A549 (cell line): ENCODE measurements around the gene NR2F1. TPM values are rescaled to one million over a fixed set of nuclear protein-coding genes. Genes with fewer than 3 reads are reported as not detected.

Experiments used
- ATAC-seq, 2 experiments: fragments of 200-7000 bp in 1 of 2; fragments of >200 bp in 1 of 2; cut with Nextera tagmentation in 1 of 2; cut with Tn5 transposase in 1 of 2; 3 replicates each; pipeline versions ENCODE4 v1.8.0 to v1.9.1; 2018 to 2020; ENCODE audit warnings: mild to moderate bottlenecking in 1 of 2, moderate library complexity in 1 of 2
- CTCF ChIA-PET: fragments of 300-600 bp; sonication (Branson Sonifier 250); formaldehyde crosslinking; extraction: SDS; loops from one replicate; lab custom pipeline; 2021; ENCODE audit warnings: antibody characterized with exemption, inconsistent platforms; lab: Yijun Ruan, JAX
- POLR2A ChIA-PET: fragments of 350-600 bp; formaldehyde crosslinking; extraction: SDS; loops from one replicate; lab custom pipeline; 2021; ENCODE audit warnings: antibody characterized with exemption, inconsistent platforms; lab: Yijun Ruan, JAX
- DNase-seq, 2 experiments: peaks; one replicate each; pipeline versions ENCODE4 v3.0.0 to v3.0.0-alpha.2; 2011 to 2016; ENCODE audit warnings: low read depth in 1 of 2, low spot score in 1 of 2
- FAIRE-seq: peaks from 2 replicates; lab custom pipeline; 2011; peaks lifted over from hg19 to GRCh38; lab: Jason Lieb, UNC
- H3K27ac ChIP-seq, 2 experiments: fragments of >200 bp; sonication (Bioruptor Twin); formaldehyde crosslinking; 3 replicates each; pipeline ENCODE4 v1.5.1; 2016 to 2017
- H3K4me1 ChIP-seq: fragments of >200 bp; sonication (Bioruptor Twin); formaldehyde crosslinking; 3 replicates; pipeline ENCODE4 v1.6.1; 2016
- H3K4me2 ChIP-seq: fragments of >200 bp; sonication (Bioruptor Twin); formaldehyde crosslinking; 3 replicates; pipeline ENCODE4 v1.6.1; 2016
- H3K4me3 ChIP-seq: fragments of >200 bp; sonication (Bioruptor Twin); formaldehyde crosslinking; 3 replicates; pipeline ENCODE4 v1.5.1; 2016
- H3K9me3 ChIP-seq: fragments of >200 bp; sonication (Bioruptor Twin); formaldehyde crosslinking; 3 replicates; pipeline ENCODE4 v1.6.1; 2016
- BHLHE40 ChIP-seq: IDR thresholded peaks from 2 replicates; pipeline ENCODE4 v1.6.1; 2012; ENCODE audit warnings: low read depth, low read length, inconsistent platforms
- CBX2 ChIP-seq: fragments of 200-600 bp; sonication (generic); IDR thresholded peaks from 2 replicates; pipeline ENCODE4 v1.6.1; 2016; ENCODE audit warnings: low read depth, mild to moderate bottlenecking, borderline replicate concordance
- CBX8 ChIP-seq: fragments of 200-600 bp; sonication (generic); IDR thresholded peaks from 2 replicates; pipeline ENCODE4 v1.6.1; 2016
- CHD2 ChIP-seq: fragments of 150-350 bp; IDR thresholded peaks from 2 replicates; pipeline ENCODE4 v1.6.1; 2014; ENCODE audit warnings: low read length; ENCODE audit not compliant: partially characterized antibody
- EHF ChIP-seq: fragments of 250-450 bp; sonication (Bioruptor Pico); IDR thresholded peaks from 2 replicates; pipeline ENCODE4 v1.5.0; 2020; ENCODE audit warnings: mild to moderate bottlenecking
- EHMT2 ChIP-seq: fragments of 200-600 bp; sonication (generic); IDR thresholded peaks from 2 replicates; pipeline ENCODE4 v1.6.1; 2016; ENCODE audit warnings: antibody characterized with exemption, low read depth, mild to moderate bottlenecking, moderate library complexity
- ELK1 ChIP-seq: fragments of 150-350 bp; IDR thresholded peaks from 2 replicates; pipeline ENCODE4 v1.6.1; 2014; ENCODE audit warnings: low read depth, mild to moderate bottlenecking, low read length
- ESRRA ChIP-seq: fragments of 150-350 bp; IDR thresholded peaks from 2 replicates; pipeline ENCODE4 v1.6.1; 2014; ENCODE audit warnings: mild to moderate bottlenecking, low read length, borderline replicate concordance
- FOXS1 ChIP-seq: fragments of 250-450 bp; sonication (Bioruptor Pico); IDR thresholded peaks from 2 replicates; pipeline ENCODE4 v1.5.0; 2020; ENCODE audit warnings: mild to moderate bottlenecking, moderate library complexity
- GATA3 ChIP-seq: IDR thresholded peaks from 2 replicates; pipeline ENCODE4 v1.6.1; 2012; ENCODE audit warnings: borderline replicate concordance
- HES2 ChIP-seq: fragments of >200 bp; sonication (Bioruptor Twin); formaldehyde crosslinking; IDR thresholded peaks from 2 replicates; pipeline ENCODE4 v1.6.1; 2016
- HEYL ChIP-seq: fragments of 250-450 bp; sonication (Bioruptor Pico); IDR thresholded peaks from 2 replicates; pipeline ENCODE4 v1.8.0; 2021; ENCODE audit warnings: mild to moderate bottlenecking, moderate library complexity
- HOXB13 ChIP-seq: fragments of 250-450 bp; sonication (Bioruptor Pico); IDR thresholded peaks from 2 replicates; pipeline ENCODE4 v1.5.0; 2020; ENCODE audit warnings: low read depth, mild to moderate bottlenecking, moderate library complexity
- JUN ChIP-seq, 2 experiments: fragments of >200 bp; sonication (Bioruptor Twin); formaldehyde crosslinking; IDR thresholded peaks; 2 replicates in 1 of 2; 3 replicates in 1 of 2; pipeline ENCODE4 v1.6.1; 2016 to 2017
- JUNB ChIP-seq: fragments of >200 bp; sonication (Bioruptor Twin); formaldehyde crosslinking; IDR thresholded peaks from 2 replicates; pipeline ENCODE4 v1.6.1; 2016
- MAZ ChIP-seq: fragments of 150-350 bp; IDR thresholded peaks from 2 replicates; pipeline ENCODE4 v1.6.1; 2014; ENCODE audit warnings: antibody characterized with exemption, low read depth, low read length, borderline replicate concordance
- MYC ChIP-seq: IDR thresholded peaks from 2 replicates; pipeline ENCODE4 v1.6.1; 2012; ENCODE audit warnings: mild to moderate bottlenecking, inconsistent platforms, low read length, improper control_type of control experiment, borderline replicate concordance
- RARB ChIP-seq: fragments of 250-450 bp; sonication (Bioruptor Pico); IDR thresholded peaks from 2 replicates; pipeline ENCODE4 v1.8.0; 2021; ENCODE audit warnings: mild to moderate bottlenecking, moderate library complexity
- RCOR1 ChIP-seq: fragments of 150-350 bp; IDR thresholded peaks from 2 replicates; pipeline ENCODE4 v1.6.1; 2014; ENCODE audit warnings: antibody characterized with exemption, low read length, low read depth
- RFX5 ChIP-seq: fragments of 450-650 bp; IDR thresholded peaks from 2 replicates; pipeline ENCODE4 v1.7.1; 2014; ENCODE audit warnings: antibody characterized with exemption, mild to moderate bottlenecking, moderate library complexity
- WGBS: methylation state at CpG from one replicate; pipeline ENCODE4 v1.1.6; 2017; ENCODE audit errors: missing lambda C conversion rate; 5-methylcytosine and 5-hydroxymethylcytosine counted together
- polyA plus RNA-seq, 4 experiments: library from polyadenylated mRNA; depleted of rRNA in 3 of 4; stranded (reverse); fragments of >200 nt; fragmentation: RNase III in 1 of 4; extraction: RNeasy Plus Mini Kit Qiagen cat#74134 plus additional on column Dnase treatment in 1 of 4; gene quantifications; 2 replicates in 3 of 4; 3 replicates in 1 of 4; pipeline ENCODE4 v1.2.3, GENCODE V29; 2011 to 2017
- TF ChIP-seq, protein P1 (sequence below): IDR thresholded peaks from 2 replicates; pipeline ENCODE4 v1.6.1; 2012
- TF ChIP-seq, protein P2 (sequence below): IDR thresholded peaks from 2 replicates; pipeline ENCODE4 v1.6.1; 2012; ENCODE audit warnings: low read depth, borderline replicate concordance

Gene NR2F1
- polyA plus RNA-seq, 2 of the 4 experiments (the other 2 are of a cell fraction): 5.0 to 5.2 TPM

- no peak for TF ChIP-seq ESRRA
- no peak for TF ChIP-seq MAZ
- TF ChIP-seq HEYL (CRISPR knock-in tag): no peak
- TF ChIP-seq RFX5: no peak
- TF ChIP-seq ELK1: no peak
- TF ChIP-seq, protein P1, sequence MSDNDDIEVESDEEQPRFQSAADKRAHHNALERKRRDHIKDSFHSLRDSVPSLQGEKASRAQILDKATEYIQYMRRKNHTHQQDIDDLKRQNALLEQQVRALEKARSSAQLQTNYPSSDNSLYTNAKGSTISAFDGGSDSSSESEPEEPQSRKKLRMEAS: no peak
- no peak for TF ChIP-seq GATA3
- TF ChIP-seq CHD2: no peak
- no peak for TF ChIP-seq JUNB
- no peak for TF ChIP-seq HES2
- no peak for TF ChIP-seq HOXB13 (CRISPR knock-in tag)
- no peak for TF ChIP-seq RARB (CRISPR knock-in tag)
- no peak for TF ChIP-seq CBX8
- no peak for TF ChIP-seq RCOR1
- TF ChIP-seq BHLHE40: no peak
- no peak for TF ChIP-seq EHF (CRISPR knock-in tag)
- no peak overlapping the region for H3K27ac ChIP-seq
- no peak overlapping the region for H3K4me3 ChIP-seq
- CTCF ChIA-PET: interaction anchor here (1.4 kb wide), 1 partner anchor 19 kb away, joined by 3 read pairs; no protein-coding TSS in a partner anchor
- ATAC-seq: no peak
- H3K4me2 ChIP-seq: no peak overlapping the region
- peaks cover 8% of the 10 kb centered on the region; the same call in 2 of the 3 replicates for H3K4me1 ChIP-seq
- no peak for DNase-seq
- H3K9me3 ChIP-seq: no peaks in the 10 kb centered on the region
- WGBS: 83% methylated on average over 8 of the region's 8 CpGs
- FAIRE-seq: no peak
- POLR2A ChIA-PET: no interaction called here
Observed at GRCh38 chr5:93603078-93603792, 20.2 kb downstream of the NR2F1 start.

DNA sequence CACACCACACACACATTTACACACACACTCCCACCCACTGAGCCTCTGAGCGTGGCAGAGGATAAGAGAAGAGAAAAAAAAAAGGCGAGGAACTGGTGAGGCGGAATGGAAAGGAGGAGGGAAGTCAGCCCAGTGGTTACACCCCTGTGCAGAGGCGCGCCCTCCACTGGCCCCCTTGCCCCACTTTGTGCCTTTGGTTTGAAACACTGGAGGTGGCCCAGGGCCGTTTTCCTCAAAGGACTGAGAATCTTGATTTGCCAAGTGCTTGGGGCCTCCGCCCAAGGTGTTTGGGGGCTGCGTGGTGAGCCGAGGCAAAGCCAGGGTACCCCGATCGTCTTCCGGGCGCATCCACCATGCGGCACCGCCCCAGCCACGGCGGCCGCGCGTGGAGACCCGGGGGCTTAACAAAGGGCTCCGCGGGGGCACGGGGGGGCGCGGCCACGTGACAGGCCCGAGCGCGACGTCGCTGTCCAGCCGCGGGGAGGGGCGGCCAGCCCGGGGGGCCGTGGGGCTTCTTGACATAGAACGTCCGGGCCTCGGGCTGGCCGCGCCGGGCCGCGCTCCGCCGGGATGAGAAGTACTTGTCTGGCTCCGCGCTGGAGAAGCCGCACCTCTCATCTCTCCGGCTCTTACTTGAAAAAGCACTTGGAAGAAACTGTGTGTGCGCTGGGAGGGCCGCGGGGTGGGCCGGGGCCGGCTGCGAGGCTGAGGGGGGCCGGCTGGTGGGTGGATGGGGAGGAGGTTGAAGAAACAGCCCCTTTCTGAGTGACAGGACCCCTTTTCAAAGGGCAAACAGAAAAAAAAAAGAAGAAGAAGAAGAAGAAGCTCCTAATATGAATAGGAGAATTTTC is 21.0 kb downstream of the NR2F1 start:
- no peak for ATAC-seq
- peak overlapping the region; percentile 44 for H3K4me2 ChIP-seq

DNA sequence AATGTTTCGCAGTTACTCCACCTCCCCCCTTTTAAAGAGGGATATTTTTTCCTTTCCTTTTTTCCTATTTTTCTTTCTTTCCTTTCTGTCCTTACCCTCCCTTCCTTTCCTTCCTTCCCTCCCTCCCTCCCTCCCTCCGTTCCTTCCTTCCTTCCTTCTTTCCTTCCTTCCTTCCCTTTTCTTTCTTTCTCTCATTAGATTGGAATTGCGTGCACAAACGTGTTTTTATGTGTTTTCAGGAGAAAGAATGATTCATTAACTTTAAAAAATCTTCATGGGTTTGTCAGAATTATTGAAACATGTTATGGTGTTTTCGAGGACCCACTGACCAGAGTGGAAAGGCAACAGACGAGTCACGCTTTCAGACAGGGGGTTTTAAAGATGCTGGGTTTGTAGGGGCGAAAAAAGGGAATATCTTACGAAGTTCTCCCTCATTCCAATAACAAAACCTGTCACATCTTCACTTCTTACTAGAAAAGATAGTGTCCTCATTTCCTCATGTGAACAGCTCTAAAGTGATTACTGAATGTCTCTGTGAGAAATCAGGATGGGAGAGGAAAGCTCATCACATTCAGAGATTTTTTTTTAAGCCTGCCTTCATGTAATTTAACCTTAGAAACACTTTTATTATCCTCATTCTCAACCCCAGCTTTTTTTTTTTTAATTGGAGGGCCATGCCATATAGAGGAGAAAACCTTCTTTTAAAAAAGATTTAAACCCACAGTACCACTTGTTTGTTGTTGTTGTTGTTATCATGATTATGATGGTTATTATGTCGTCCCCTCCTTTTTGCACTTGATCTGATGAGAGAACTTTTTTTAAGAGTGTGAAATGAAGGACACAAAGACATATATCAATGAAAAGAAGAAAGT is 21.9 kb downstream of the NR2F1 start:
- Histone ChIP-seq H3K4me1 (peaks cover 8% of the 10 kb centered on the region; the same call in 2 of the 3 replicates), H3K4me3 (no peak overlapping the region), H3K9me3 (no peaks in the 10 kb centered on the region), H3K4me2 (no peak overlapping the region; the same call in 2 of the 3 replicates), H3K27ac (no peak overlapping the region)
- ATAC-seq: no peak
- TF ChIP-seq, protein P2, sequence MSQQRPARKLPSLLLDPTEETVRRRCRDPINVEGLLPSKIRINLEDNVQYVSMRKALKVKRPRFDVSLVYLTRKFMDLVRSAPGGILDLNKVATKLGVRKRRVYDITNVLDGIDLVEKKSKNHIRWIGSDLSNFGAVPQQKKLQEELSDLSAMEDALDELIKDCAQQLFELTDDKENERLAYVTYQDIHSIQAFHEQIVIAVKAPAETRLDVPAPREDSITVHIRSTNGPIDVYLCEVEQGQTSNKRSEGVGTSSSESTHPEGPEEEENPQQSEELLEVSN: no peak
- DNase-seq: no peak
- no peak for FAIRE-seq
- 79% methylated on average over 10 of the region's 10 CpGs for WGBS
- CTCF ChIA-PET: interaction anchor here (0.9 to 1.3 kb wide), 2 partner anchors 9 to 196 kb away, joined by 3 to 4 read pairs; no protein-coding TSS in a partner anchor
- POLR2A ChIA-PET: no interaction called here

More for the DNA sequence above, 21.0 kb downstream of the NR2F1 start:
- H3K27ac ChIP-seq: no peak overlapping the region
- TF ChIP-seq JUN (IDR thresholded peaks at IDR 0.05) (no peak), CBX2 (no peak), FOXS1 (no peak), EHMT2 (no peak), MYC (no peak)
- DNase-seq (no peak), FAIRE-seq (no peak)
- ChIA-PET POLR2A (no interaction called here), CTCF (interaction anchor here (1.4 kb wide), 1 partner anchor 20 kb away, joined by 3 read pairs; no protein-coding TSS in a partner anchor)
- 74% methylated on average over 21 of the region's 58 CpGs for WGBS
- no peak overlapping the region for H3K4me3 ChIP-seq
- H3K9me3 ChIP-seq: no peaks in the 10 kb centered on the region
- H3K4me1 ChIP-seq: peaks cover 8% of the 10 kb centered on the region; the same call in 2 of the 3 replicates
